GM19328 (cell line): ENCODE results near the gene ABCC1.
"Not testable (repeated sequence)": the region's sequence is repeated elsewhere in the genome, so short reads cannot be mapped to it uniquely, and the experiment has no call there.

Experiments
- ATAC-seq: cut with Tn5 transposase; IDR thresholded peaks from one replicate; pipeline ENCODE4 v1.9.1; 2021; ENCODE audit warnings: mild to moderate bottlenecking, moderate library complexity; ENCODE audit not compliant: unreplicated experiment

The ABCC1 gene

DNA sequence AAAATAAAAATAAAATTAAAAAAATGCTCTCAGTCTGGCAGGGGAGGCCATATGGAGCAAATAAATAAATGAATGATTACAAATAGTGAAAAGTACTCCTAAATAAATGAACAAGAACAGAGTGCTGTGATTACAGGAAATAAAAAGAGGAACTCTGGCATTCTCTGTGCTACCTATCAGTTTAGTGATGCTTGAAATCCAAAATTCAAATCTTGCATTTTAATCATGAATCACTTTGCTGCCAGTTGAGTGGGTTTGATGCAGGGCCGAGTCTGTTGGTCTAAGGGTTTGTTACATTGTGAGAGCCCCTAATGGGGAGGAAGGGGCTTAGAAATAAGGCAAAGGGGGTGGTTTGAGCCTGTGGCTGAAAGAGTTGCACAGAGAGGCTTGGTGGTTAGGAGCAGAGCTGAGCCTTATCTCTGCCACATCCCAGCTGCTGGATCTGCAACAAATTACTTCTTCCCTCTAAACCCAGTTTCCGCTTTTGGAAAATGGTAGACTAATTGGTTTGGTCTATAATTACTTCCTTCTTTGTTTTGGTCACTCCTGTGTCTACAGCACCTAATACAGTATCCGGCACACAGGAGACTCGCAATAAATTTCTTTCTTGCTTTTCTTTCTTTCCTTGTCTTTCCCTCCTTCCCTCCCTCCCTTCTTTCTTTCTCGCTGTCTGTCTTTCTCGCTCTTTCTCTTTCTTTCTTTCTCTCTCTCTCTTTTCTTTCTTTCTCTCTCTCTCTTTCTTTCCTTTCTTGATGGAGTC, 6.3 kb upstream of the ABCC1 start:
- ATAC-seq: no peak

DNA sequence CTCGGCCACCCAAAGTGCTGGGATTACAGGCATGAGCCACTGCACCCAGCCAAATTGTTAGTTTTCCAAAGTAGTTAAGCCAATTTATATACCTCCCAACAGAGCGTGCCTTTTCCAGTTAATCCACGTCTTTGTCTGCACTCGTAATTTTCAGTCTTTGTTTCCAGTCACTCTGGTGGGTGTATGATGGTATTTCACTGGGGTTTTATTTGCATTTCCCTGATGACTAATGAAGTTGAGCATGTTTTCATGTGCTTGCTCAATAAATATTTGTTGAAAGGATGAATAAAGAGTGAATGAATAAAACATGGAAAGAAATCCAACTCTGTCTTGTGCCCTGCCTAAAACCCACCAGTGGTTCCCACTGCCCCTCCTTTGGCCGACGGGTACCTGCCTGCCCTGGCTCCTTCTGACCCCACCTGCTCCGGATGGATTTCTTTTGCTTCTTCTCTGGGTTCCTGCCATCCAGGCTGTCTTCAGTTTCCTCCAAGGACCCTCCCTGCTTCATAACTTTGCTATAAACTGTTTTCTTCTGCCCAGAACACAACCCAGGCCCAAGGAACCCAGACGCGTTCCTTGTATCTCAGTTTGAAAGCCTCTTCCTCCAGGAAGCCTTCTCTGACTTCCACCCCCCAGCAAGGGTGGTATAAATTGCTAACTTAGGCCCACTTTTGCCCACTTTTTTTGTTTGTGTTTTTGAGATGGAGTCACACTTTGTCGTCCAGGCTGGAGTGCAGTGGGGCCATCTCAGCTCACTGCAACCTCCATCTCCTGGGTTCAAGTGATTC, 3.0 kb upstream of the ABCC1 start:
- no peak for ATAC-seq

DNA sequence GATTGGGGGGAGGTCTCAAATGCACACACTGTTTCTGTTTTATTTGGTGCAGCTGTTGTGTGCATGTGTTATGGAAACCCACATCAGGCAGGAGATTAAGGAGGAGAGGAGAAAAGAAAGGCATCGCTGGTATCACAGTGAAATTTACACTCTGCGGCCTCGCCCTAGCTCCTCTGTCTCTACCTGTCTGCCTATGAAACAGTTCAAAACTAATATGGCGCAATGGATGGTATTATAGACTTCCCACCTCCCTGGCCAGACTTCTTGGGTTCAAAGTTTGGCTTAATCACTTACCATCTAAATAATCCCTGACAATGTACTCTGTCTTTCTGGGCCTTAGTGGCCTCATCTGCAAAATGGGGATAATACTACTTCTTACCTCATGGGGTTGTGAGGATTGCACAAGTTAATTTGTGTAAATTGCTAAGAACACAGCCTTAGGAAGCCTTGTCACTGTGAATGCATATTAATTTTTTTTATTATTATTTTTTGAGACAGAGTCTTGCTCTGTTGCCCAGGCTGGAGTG, 1.4 kb upstream of the ABCC1 start:
- no peak for ATAC-seq

DNA sequence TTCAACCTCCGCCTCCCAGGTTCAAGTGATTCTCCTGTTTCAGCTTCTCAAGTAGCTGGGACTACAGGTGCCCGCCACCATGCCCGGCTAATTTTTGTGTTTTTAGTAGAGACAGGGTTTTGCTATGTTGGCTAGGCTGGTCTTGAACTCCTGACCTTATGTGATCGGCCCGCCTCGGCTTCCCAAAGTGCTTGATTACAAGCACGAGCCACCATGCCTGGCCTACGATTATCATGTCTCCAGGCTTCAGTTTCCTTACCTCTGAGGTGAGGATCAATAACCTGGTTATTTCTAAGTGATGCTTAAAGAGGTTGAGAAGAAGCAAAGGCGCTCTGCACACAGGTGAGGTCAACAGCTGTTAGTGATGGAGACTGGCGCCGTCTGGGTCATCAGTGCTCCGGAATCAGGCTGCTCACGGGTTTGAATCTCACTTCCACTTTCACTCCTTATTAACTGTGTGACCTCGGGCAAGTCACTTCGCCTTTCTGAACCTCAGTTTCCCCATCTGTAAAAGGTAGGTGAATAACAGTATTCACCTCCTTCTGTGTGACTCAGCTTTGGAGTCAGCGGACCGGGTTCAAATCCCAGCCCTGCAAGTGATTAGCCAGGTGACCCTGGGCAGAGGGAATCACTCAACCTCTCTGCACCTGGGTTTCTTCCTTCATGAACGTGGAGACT, 745 bp upstream of the ABCC1 start:
- ATAC-seq: no peak

DNA sequence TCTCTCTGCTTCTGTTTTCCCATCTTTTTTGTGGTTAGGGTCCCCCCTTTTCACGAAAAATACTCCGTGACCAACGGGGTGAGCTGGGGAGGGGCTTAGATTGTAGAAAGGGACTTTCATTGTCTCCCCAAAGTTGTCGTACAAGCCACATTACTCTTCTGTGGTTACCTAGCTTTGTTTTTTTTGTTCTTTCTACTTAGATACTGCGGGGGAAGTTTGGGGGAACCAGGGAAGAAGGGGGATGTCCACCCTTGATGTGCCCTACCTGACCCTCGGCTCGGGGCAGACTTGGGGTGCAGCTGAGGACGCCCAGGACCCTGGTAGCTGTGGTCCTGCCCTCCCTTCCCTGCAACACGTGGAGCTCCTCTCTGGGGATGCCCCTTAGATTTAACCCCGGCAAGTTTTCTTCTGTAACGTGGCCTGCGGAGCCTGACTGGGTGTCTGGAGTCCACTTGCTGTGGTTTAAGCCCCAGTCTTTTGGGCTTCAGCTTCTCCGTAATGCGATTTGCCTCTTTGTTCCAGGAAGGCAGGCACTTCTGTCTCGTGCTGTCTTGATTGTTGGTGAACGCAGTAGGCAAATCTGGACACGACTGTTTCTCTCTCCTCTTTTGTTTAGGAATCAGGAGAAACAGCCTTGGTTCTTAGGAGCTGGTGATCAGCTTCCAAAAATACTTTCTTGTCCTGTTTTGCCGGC, 892 bp downstream of the ABCC1 start:
- ATAC-seq: no peak

DNA sequence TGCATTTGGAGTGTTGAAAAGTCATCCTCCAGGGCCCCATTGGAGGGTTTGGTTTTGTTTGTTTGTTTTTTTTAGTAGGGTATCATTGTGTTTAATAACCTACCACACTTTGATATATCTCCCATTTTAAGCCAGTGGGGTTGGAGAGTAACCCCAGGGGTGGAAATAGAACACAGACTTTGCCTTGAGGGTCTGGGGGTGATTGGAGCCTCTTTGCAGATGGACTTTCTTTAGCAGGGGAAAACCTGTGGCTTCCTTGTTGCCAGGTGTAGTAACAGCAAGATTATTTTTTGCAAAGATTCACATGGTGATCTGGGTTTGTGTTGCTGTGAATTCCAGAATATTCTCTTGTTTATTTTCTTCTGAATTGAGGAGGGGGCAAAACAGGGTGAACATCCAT, 1.5 kb downstream of the ABCC1 start:
- ATAC-seq: no peak

DNA sequence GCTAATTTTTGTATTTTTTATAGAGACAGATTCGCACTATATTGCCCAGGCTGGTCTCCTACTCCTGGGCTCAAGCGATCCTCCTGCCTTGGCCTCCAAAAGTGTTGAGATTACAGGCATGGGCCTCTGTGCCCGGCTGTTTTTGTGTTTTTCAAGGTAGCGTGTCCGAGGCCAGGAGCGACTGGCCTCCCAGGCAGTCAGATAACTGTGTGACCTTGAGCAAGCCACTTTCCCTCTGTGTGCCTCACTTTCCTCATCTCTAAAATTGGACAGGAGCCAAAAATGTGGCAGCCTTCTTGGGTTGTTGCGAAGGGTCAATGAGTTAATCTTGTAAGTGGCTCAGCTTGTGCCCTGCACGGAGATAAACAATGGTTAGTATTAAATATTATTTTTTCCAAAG, 2.4 kb downstream of the ABCC1 start:
- ATAC-seq: no peak

DNA sequence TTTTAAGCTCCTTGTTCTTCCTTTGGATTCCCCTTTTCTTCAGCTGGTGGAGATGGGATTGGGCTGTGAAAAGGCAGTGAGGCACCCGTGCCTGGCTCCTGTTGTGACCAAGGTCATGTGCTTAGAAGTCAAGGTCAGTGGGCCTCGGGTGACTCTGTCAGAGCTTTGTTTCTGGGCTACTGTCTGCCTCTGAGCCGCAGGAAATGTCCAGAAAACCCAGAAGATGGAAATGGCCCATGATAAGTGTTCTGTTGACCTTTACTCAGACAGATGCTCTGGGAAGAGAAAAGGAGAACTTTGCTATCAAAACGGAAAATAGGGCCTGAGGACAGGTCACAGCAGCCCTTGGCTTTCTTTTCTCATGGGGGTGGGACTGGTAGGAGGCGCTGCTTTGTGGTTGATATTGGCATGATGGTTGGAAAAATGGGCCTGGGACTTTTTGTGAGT, 2.9 kb downstream of the ABCC1 start:
- ATAC-seq: no peak

DNA sequence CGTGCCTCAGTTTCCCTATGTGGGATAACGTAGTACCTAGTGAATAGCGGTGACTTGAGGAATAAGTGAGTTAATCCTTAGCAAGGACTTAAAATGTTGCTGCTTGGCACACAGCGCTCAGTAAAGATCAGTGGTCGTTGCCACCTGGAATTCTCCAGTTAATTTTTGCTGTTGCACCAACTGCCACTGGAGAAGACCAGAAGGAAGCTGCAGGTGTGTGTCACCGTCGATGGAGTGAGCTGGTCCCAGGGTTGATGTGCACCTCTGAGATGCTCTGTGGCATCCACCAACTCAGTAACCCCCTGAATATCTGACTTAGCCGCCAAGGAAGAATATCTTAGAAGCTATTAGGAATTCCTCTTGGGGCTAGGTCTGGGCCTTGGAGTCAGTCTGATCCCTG, 4.1 kb downstream of the ABCC1 start:
- ATAC-seq: no peak

DNA sequence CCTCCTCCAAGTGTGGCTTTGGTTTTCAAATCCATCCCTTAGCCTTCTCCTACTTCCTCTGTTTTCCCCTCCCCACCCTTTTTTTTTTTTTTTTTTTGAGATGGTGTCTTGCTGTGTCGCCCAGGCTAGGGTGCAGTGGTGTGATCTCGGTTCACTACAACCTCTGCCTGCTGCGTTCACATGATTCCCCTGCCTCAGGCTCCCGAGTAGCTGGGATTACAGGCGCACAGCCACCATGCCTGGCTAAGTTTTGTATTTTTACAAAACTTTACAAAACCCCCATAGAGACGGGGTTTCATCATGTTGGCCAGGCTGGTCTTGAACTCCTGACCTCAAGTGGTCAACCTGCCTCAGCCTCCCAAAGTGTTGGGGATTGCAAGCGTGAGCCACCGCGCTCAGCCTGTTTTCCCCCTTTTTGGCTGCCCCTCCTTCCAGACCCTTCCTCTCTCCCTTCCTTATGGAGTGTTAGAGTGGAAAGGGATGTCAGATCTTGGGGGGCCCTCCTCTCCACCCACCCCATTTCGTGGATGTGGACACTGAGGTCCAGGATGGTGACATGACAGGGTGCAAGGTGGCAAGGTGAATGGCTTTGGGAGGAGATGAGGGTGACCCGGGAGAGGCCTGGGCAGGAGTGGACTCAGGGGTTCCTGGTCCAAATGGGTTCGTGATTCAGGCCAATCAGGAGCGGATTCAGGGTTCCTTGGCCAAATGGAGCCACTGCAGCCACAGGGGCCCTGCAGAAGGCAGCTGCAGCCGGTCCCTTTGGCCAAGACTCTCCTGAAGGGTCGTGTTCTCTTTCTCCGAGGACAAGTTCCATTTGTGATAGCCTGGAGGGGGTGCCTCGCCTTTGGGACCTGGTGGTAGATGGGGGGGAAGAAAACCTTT, 4.8 kb downstream of the ABCC1 start:
- ATAC-seq: no peak

DNA sequence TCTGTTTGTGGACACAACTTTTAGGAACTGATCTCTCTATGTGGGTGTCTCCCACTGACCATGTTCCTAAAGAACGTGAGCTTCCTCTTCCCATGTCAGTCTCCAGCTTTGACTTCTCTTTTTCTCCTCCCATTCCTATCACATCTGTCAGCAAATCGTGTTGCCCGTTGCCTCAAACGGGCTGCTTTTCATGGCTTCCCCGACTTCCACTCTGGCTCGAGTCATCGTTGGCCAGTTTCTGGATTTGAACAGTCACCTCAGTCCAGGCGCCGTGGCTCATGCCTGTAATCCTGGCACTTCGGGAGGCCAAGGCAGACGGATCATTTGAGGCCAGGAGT, 5.4 kb downstream of the ABCC1 start:
- ATAC-seq: no peak

DNA sequence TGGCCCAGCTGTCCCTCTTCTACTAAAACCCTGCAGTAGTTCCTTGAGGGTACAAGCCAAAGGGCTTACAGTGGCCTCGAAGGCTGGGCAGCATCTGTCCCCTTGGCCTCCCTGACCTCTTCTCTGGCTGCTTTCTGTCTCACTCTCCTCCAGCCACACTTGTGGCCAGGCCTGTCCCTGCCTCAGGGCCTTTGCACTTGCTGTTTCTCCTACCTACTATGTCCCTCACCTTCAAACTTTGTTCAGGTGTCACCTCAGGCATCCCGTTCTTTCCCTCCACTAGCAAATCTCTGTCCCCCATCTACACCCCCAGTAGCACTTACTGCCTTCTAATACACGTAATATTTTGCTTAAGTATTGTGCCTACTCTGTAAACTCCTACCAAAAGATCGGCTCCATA, 6.0 kb downstream of the ABCC1 start:
- ATAC-seq: no peak

DNA sequence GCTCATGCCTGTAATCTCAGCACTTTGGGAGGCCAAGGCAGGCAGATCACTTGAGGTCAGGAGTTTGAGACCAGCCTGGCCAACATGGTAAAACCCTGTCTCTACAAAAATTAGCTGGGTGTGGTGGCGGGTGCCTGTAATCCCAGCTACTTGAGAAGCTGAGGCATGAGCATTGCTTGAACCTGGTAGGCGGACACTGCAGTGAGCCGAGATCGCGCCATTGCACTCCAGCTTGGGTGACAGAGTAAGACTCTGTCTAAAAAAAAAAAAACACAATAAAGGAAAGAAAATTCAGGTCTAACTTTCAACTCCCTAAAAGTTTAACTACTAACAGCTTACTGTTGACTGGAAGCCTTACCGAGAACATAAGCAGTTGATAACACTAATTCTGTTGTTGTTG, 6.7 kb downstream of the ABCC1 start:
- ATAC-seq: not testable (repeated sequence)

DNA sequence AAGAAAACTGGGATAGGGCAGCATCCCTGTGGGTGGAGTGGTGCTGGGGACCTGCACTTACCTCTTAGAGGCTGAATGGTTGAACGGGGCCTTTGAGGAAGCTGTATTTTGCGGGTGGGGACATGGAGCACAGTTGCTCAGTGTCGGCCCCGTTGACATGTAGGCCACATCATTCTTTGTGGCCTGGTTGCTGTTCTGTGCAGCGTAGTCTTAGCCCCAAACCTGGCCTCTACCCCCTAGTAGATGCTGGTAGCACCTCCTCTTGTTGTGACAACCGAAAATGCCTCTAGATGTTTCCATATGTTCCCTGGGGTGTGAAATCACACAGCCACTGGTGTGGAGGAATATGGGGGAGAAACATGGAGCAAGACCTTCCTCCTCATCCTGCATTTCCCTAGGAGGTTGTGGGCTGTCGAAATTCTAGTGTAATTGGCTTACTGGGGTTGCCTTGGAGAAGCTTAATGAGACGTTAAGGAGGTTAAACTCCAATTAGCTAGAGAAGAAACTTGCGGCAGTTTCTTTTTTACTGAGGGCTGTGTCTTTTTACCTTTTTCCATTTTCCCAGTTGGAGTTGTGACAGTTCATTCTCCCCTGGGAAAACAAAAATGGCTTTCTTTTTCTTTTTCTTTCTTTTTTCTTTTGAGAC, 9.4 kb downstream of the ABCC1 start:
- no peak for ATAC-seq

DNA sequence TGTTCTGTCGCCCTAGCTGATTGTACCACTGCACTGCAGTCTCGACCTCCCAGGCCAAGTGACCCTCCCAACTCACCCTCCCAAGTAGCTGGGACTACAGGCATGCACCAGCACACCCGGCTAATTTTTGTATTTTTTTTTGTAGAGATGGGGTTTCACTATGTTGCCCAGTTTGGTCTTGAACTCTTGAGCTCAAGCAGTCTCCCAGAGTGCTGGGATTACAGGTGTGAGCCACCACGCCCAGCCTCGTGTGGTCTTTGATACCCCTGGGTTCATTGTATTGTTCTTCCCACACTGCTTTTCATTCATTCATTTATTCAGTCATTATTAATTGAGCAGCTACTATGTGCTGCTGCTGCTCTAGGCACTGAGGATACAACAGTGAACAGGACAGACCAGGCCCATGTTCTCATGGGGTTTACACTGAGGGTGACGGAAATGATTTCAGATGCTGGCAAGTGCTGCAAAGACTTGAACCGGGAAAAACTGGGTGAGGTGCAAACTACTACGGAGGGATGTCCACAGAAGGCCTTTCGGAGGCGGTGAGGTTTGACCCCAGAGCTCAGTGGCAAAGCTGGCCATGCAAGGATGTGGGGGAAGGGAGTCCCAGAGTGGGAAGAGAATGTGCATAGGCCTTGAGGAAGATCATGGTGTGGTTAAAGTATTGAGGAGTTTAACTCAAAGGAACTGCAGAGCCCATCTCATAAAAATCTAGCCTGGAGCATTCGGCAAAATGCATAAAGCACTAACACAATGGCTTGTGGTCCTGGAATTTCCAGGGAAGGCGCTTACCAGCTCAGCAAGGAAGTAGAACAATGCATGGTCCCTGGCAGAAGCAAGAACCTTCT, 10.9 kb downstream of the ABCC1 start:
- no peak for ATAC-seq

DNA sequence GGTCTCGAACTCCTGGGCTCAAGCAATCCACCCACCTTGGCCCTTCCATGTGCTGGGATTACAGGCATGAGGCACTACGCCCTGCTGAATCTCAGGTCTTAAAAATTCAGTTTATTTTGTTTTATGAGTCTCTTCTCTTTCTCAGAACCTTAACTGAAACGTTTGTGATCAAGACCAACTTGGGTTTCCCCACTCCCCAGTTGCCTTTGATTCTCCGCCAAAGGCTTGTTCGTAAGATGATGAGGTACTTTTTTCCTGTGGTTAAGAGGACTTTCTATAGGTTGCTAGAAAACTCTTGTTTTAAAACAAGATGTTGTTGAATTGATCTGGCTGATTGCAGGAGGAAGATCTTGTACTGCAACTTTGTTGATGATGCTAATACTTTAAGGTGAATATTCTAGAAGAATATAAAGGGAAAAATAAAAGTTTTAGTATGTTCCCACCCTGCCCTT, 11.7 kb downstream of the ABCC1 start:
- ATAC-seq: no peak

DNA sequence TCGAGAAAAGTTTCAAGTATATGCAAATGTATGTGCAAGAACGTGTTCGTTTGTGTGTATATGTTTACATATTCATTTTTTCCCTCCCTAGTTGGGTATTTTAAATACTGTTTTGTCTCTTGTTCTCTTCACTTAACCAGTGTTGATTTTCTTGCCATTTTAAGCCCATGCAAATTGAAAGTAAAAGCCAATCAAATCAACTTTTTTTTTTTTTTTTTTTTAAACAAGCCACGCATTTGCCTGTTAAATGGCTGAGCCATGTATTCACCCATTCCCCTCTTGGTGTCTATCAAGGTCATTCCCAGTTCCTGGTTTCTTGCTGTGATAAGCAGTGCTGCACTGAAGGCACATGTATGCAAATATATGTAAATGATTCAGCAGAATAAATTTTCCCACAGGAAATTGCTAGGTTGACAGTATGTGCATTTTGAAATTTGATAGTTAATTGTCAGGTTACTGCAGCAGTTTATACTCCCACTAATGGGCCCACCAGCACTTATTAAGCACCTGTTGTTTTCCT, 12.2 kb downstream of the ABCC1 start:
- ATAC-seq: no peak

DNA sequence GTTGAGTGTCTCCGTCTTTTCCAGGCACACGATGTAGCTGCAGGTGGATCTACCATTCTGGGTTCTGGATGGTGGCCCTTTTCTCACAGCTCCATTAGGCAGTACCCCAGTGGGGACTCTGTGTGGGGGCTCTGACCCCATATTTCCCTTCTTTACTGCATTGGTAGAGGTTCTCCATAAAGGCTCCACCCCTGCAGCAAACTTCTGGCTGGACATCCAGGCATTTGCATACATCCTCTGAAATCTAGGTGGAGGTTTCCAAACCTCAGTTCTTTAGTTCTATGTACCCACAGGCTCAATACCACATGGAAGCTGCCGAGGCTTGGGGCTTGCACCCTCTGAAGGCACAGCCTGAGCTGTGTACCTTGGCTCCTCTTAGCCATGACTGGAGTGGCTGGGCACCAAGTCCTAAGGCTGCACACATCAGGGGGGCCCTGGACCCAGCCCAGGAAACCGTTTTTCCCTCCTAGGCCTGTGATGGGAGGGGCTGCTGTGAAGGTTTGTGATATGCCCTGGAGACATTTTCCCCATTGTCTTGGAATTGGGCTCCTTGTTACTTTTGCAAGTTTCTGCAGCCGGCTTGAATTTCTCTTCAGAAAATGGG, 14.0 kb downstream of the ABCC1 start:
- no peak for ATAC-seq
